Upper lobe of left lung (tissue), 6 donors: Measurements from ENCODE around the gene DNALI1. TPM values are rescaled to one million over a fixed set of nuclear protein-coding genes. Genes with fewer than 3 reads are reported as not detected.
"Not testable (repeated sequence)": the region's sequence is repeated elsewhere in the genome, so short reads cannot be mapped to it uniquely, and the experiment has no call there.

ENCODE experiments used
- ATAC-seq, 2 donors: fragments of 200-7000 bp; cut with Tn5 transposase; one replicate each; pipeline ENCODE4 v1.9.1; 2022; ENCODE audit warnings: mild to moderate bottlenecking in 2 of 2, moderate library complexity in 2 of 2; ENCODE audit not compliant: low FRiP score in 2 of 2
- DNase-seq, 2 donors: peaks; one replicate each; pipeline ENCODE4 v3.0.0-alpha.2; 2019 to 2020
- H3K27ac ChIP-seq, 4 donors: fragments of 200-600 bp; sonication (generic); one replicate each; pipeline ENCODE4 v1.5.1; 2016 to 2019
- H3K27me3 ChIP-seq, 4 donors: fragments of 200-600 bp; sonication (generic); one replicate each; pipeline ENCODE4 v1.5.1; 2017 to 2019
- H3K36me3 ChIP-seq, 4 donors: fragments of 200-600 bp; sonication (generic); one replicate each; pipeline ENCODE4 v1.5.1; 2016 to 2019
- H3K4me1 ChIP-seq, 4 donors: fragments of 200-600 bp; sonication (generic); one replicate each; pipeline ENCODE4 v1.5.1; 2018 to 2019
- H3K4me3 ChIP-seq, 4 donors: fragments of 200-600 bp; sonication (generic); one replicate each; pipeline ENCODE4 v1.5.1; 2017 to 2019; ENCODE audit warnings: mild to moderate bottlenecking in 2 of 4, moderate library complexity in 1 of 4
- H3K9me3 ChIP-seq, 4 donors: fragments of 200-600 bp; sonication (generic); one replicate each; pipeline ENCODE4 v1.5.1; 2018 to 2019
- CTCF ChIP-seq, 6 experiments: fragments of 450-650 bp in 4 of 6; fragments of 200-600 bp in 2 of 6; sonication (generic) in 2 of 6; IDR thresholded peaks; one replicate each; pipeline ENCODE4 v1.5.1; 2016 to 2019; ENCODE audit warnings: antibody characterized with exemption in 6 of 6
- EP300 ChIP-seq, 4 donors: sonication (generic); formaldehyde crosslinking; IDR thresholded peaks; one replicate each; pipeline ENCODE4 v1.5.1; 2017; ENCODE audit warnings: antibody characterized with exemption in 4 of 4, control low read depth in 2 of 4
- POLR2A ChIP-seq, 4 donors: fragments of 450-650 bp; IDR thresholded peaks; one replicate each; pipeline ENCODE4 v1.5.1; 2016 to 2017; ENCODE audit warnings: antibody characterized with exemption in 4 of 4, mild to moderate bottlenecking in 2 of 4
- POLR2AphosphoS5 ChIP-seq, 2 donors: sonication (generic); formaldehyde crosslinking; IDR thresholded peaks; one replicate each; pipeline ENCODE4 v1.5.1; 2017; ENCODE audit warnings: antibody characterized with exemption in 2 of 2
- WGBS, 2 donors: methylation state at CpG; one replicate each; pipeline ENCODE4 v1.1.5; 2017 to 2018; 5-methylcytosine and 5-hydroxymethylcytosine counted together
- total RNA-seq, 6 donors: library from RNA; depleted of rRNA in 4 of 6; stranded (reverse); fragments of >200 nt in 4 of 6; gene quantifications; one replicate each; pipeline versions ENCODE4 v1.1.0 to v1.2.1, GENCODE V29; 2016 to 2021
- donor health status: DM: no; HTN: no; CAD: no; lungs with moderate emphysema.
- donor health status: DM: no; HTN: yes; CAD: no; lungs with severe emphysema.

DNALI1 gene
- total RNA-seq, 6 donors from 2014 or later = 12.3 to 41.9 (median 23.4) TPM

GRCh38 chr1:37570528-37571334, 14.0 kb downstream of the DNALI1 start:
- Histone ChIP-seq H3K9me3 (no peaks in the 10 kb centered on the region), H3K4me1 (no peaks in the 10 kb centered on the region), H3K27me3 (no peaks in the 10 kb centered on the region), H3K36me3 (peaks cover 57 to 100% (median 88%) of the 10 kb centered on the region in 4 donors), H3K27ac (no peak overlapping the region), H3K4me3 (no peak overlapping the region)
- ATAC-seq (no peak), DNase-seq (no peak)
- TF ChIP-seq CTCF (IDR thresholded peaks at IDR 0.05) (no peak), POLR2A (IDR thresholded peaks at IDR 0.05) (no peak), EP300 (IDR thresholded peaks at IDR 0.05) (no peak), POLR2AphosphoS5 (IDR thresholded peaks at IDR 0.05) (no peak)
- 87 to 95% methylated on average over 3 of the region's 3 CpGs for WGBS, 2 donors

DNA sequence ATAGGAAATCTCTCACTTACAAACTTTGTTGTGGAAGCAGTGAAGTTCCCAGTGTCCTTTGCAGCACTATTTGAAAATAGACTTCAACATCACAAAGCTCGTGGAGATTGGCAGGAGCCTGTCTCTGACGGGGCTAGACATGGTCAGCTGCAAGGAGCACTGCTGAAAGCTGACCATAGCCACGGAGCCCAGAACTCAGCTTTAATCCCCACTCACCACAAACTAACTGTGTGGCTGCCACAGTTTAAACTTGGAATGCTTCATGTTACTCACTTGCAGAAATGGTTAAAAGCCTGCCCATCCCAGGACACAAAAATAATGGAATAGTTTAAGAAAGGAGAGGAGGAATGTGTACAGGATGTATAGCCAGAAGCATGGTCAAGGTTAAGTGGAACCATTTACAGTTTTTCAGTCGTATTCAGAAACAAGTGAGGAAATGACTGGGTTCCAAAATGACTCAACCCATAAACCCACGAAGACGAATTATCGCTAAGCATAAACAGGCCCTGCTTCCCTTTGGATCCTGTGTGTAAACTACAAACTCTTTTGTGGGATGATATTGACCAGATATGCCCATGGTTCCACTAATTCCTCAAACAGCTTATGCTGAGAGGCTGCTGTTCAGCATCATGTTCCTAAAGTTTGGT, 18.2 kb downstream of the DNALI1 start:
- no peak overlapping the region for H3K4me3 ChIP-seq
- H3K4me1 ChIP-seq = no peaks in the 10 kb centered on the region
- H3K9me3 ChIP-seq = no peaks in the 10 kb centered on the region
- WGBS, 2 donors = 75 to 79% methylated on average over 7 of the region's 7 CpGs
- TF ChIP-seq POLR2AphosphoS5 (IDR thresholded peaks at IDR 0.05) (no peak), EP300 (IDR thresholded peaks at IDR 0.05) (no peak), CTCF (IDR thresholded peaks at IDR 0.05) (no peak), POLR2A (IDR thresholded peaks at IDR 0.05) (no peak)
- DNase-seq (no peak), ATAC-seq (no peak)
- H3K36me3 ChIP-seq = peaks cover 28 to 100% (median 81%) of the 10 kb centered on the region in 4 donors
- H3K27ac ChIP-seq = no peak overlapping the region
- H3K27me3 ChIP-seq = no peaks in the 10 kb centered on the region

- TF ChIP-seq POLR2A (IDR thresholded peaks at IDR 0.05) (no peak), POLR2AphosphoS5 (IDR thresholded peaks at IDR 0.05) (no peak), EP300 (IDR thresholded peaks at IDR 0.05) (no peak), CTCF (IDR thresholded peaks at IDR 0.05) (no peak)
- Histone ChIP-seq H3K9me3 (no peaks in the 10 kb centered on the region), H3K27me3 (no peaks in the 10 kb centered on the region), H3K4me1 (no peaks in the 10 kb centered on the region), H3K27ac (no peak overlapping the region), H3K36me3 (peaks cover 28 to 100% (median 83%) of the 10 kb centered on the region in 4 donors), H3K4me3 (no peak overlapping the region)
- DNase-seq (no peak), ATAC-seq (no peak)
- WGBS, 2 donors = 72 to 82% methylated on average over 5 of the region's 5 CpGs
These were observed 19.0 kb downstream of the DNALI1 start for GRCh38 chr1:37575692-37576091.

DNA sequence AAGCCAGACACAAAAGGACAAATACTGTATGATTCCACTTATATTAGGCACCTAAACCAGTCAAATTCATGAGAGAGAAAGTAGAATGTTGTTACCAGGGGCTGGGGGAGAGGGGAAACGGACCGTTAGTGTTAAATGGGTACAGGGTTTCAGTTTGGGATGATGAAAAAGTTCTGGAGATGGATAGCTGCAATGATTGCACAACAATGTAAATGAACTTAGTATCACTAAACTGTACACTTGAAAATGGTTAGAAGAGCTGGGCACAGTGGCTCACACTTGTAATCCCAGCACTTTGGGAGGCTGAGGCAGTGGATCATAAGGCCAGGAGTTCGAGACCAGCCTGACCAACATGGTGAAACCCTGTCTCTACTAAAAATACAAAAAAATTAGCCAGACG, 27.8 kb downstream of the DNALI1 start:
- peaks cover 52 to 100% (median 73%) of the 10 kb centered on the region in 4 donors for H3K36me3 ChIP-seq
- H3K9me3 ChIP-seq, H3K4me3 ChIP-seq, DNase-seq, H3K27me3 ChIP-seq, H3K27ac ChIP-seq, H3K4me1 ChIP-seq, ATAC-seq: not testable (repeated sequence)
- 92 to 99% methylated on average over 4 of the region's 4 CpGs for WGBS, 2 donors

DNA sequence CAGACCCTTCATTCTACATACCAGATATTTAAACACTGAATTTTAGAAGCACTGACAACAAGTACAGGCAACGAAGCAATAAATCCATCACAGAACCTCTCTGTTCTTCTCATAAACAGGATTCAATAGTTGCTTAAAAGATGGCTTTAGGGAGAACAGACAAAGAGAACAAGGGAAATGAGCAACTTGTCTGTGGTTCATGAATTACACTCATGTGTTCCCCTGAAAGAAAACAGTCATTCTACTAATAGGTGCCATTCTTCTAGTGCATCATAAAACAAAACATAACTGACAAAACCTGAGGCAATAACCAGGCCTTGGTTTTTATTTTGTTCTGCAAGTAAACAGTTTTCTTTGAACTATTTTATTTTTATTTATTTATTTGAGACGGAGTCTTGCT, 32.2 kb downstream of the DNALI1 start:
- DNase-seq (no peak), ATAC-seq (no peak)
- H3K27ac ChIP-seq = no peak overlapping the region
- H3K9me3 ChIP-seq = no peaks in the 10 kb centered on the region
- TF ChIP-seq POLR2A (IDR thresholded peaks at IDR 0.05) (no peak), EP300 (IDR thresholded peaks at IDR 0.05) (no peak)
- H3K36me3 ChIP-seq = peaks cover 49 to 94% (median 69%) of the 10 kb centered on the region in 4 donors
- 94 to 98% methylated on average over 2 of the region's 2 CpGs for WGBS, 2 donors
- H3K4me3 ChIP-seq = no peak overlapping the region
- H3K4me1 ChIP-seq = peaks cover 2 to 5% (median 4%) of the 10 kb centered on the region in 4 donors
- H3K27me3 ChIP-seq = no peaks in the 10 kb centered on the region
